OCI-LY1 (cell line): ENCODE data around the gene NDFIP2.

Experiments
- H2AFZ ChIP-seq: fragments of 200-600 bp; sonication (generic), shearing (Covaris generic); 2 replicates; pipeline ENCODE4 v1.6.0; 2014; ENCODE audit warnings: antibody characterized with exemption, mild to moderate bottlenecking, low read length
- H3F3A ChIP-seq: fragments of 200-600 bp; sonication (generic), shearing (Covaris generic); 2 replicates; pipeline ENCODE4 v1.6.0; 2014; ENCODE audit warnings: mild to moderate bottlenecking, antibody characterized with exemption, low read length, moderate library complexity; ENCODE audit not compliant: insufficient read depth
- H3K27ac ChIP-seq: fragments of 200-600 bp; sonication (generic); 2 replicates; pipeline ENCODE4 v1.5.1; 2014; ENCODE audit warnings: low read length, mixed run types, mild to moderate bottlenecking, low read depth; ENCODE audit not compliant: poor library complexity, severe bottlenecking
- H3K27me3 ChIP-seq: fragments of 200-600 bp; sonication (generic); 2 replicates; pipeline ENCODE4 v1.6.0; 2014; ENCODE audit warnings: antibody characterized with exemption, mild to moderate bottlenecking, low read length, moderate library complexity; ENCODE audit not compliant: insufficient read depth
- H3K36me3 ChIP-seq: fragments of 200-600 bp; sonication (generic); 2 replicates; pipeline ENCODE4 v1.6.1; 2014; ENCODE audit warnings: mild to moderate bottlenecking, antibody characterized with exemption, low read length, moderate library complexity, mixed read lengths; ENCODE audit not compliant: insufficient read depth
- H3K4me1 ChIP-seq: fragments of 200-600 bp; sonication (generic); 2 replicates; pipeline ENCODE4 v1.5.1; 2014; ENCODE audit warnings: mild to moderate bottlenecking, low read length, moderate library complexity; ENCODE audit not compliant: insufficient read depth, severe bottlenecking
- H3K4me2 ChIP-seq: fragments of 200-600 bp; sonication (generic), shearing (Covaris generic); 2 replicates; pipeline ENCODE4 v1.6.1; 2014; ENCODE audit warnings: low read length
- H3K4me3 ChIP-seq: fragments of 200-600 bp; sonication (generic); 2 replicates; pipeline ENCODE4 v1.5.1; 2014; ENCODE audit warnings: low read length, low read depth, mild to moderate bottlenecking, mixed read lengths; ENCODE audit not compliant: poor library complexity, severe bottlenecking
- H3K79me2 ChIP-seq: fragments of 200-600 bp; shearing (Covaris generic); 2 replicates; pipeline ENCODE4 v1.6.1; 2016; ENCODE audit warnings: mixed run types, low read length, mixed read lengths; ENCODE audit not compliant: insufficient read depth
- H3K9ac ChIP-seq: fragments of 200-600 bp; sonication (generic), shearing (Covaris generic); 2 replicates; pipeline ENCODE4 v1.6.1; 2014; ENCODE audit warnings: mild to moderate bottlenecking, low read length, mixed read lengths
- H3K9me2 ChIP-seq: fragments of 200-600 bp; sonication (generic), shearing (Covaris generic); 2 replicates; pipeline ENCODE4 v1.6.1; 2014; ENCODE audit warnings: low read depth, mild to moderate bottlenecking, low read length, mixed read lengths
- H3K9me3 ChIP-seq: fragments of 200-600 bp; shearing (Covaris generic); 2 replicates; pipeline ENCODE4 v1.6.1; 2014; ENCODE audit warnings: low read length, mixed read lengths
- H4K20me1 ChIP-seq: fragments of 200-600 bp; sonication (generic), shearing (Covaris generic); 2 replicates; pipeline ENCODE4 v1.6.0; 2016; ENCODE audit warnings: mild to moderate bottlenecking, low read length; ENCODE audit not compliant: insufficient read depth
- EZH2 ChIP-seq: fragments of 200-600 bp; sonication (generic), shearing (Covaris generic); IDR thresholded peaks from 2 replicates; pipeline ENCODE4 v1.8.0; 2017; ENCODE audit warnings: borderline replicate concordance, mixed run types, mild to moderate bottlenecking, antibody characterized with exemption, low read length, moderate library complexity, mixed read lengths
- TF ChIP-seq, protein P1 (sequence below): fragments of 200-600 bp; sonication (generic), shearing (Covaris generic); IDR thresholded peaks from 2 replicates; pipeline ENCODE4 v1.5.1; 2017; ENCODE audit warnings: mild to moderate bottlenecking, antibody characterized with exemption, low read length, moderate library complexity, mixed read lengths

The NDFIP2 gene

DNA sequence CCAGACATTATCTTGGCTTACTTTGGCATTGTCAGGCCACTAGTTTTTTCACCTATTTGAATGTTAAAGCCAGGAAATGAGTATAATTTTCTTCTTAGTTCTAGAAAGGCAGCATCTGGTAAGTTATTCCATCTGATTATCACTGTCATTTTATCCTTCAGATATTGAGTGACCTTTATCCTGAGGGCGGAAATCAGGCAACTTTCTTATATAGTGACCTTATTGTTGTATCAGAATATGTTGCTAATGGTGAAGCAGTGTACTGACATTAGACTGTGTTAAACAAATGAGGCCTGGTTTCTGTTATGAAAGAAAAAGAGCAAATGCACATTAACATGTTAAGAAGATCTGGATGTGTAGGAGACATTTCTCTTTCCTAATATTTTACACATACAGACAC lies 5.4 kb upstream of the NDFIP2 start:
- Histone ChIP-seq H3K4me2 (no peak overlapping the region), H4K20me1 (no peaks in the 10 kb centered on the region), H3K4me3 (no peak overlapping the region), H2AFZ (no peak overlapping the region), H3K36me3 (no peaks in the 10 kb centered on the region), H3K4me1 (peaks cover 2% of the 10 kb centered on the region), H3K27ac (no peak overlapping the region), H3K9me2 (no peaks in the 10 kb centered on the region), H3F3A (no peaks in the 10 kb centered on the region), H3K9me3 (no peaks in the 10 kb centered on the region), H3K27me3 (no peaks in the 10 kb centered on the region), H3K9ac (no peak overlapping the region), H3K79me2 (no peaks in the 10 kb centered on the region)
- TF ChIP-seq EZH2, result no peak
- TF ChIP-seq, protein P1, sequence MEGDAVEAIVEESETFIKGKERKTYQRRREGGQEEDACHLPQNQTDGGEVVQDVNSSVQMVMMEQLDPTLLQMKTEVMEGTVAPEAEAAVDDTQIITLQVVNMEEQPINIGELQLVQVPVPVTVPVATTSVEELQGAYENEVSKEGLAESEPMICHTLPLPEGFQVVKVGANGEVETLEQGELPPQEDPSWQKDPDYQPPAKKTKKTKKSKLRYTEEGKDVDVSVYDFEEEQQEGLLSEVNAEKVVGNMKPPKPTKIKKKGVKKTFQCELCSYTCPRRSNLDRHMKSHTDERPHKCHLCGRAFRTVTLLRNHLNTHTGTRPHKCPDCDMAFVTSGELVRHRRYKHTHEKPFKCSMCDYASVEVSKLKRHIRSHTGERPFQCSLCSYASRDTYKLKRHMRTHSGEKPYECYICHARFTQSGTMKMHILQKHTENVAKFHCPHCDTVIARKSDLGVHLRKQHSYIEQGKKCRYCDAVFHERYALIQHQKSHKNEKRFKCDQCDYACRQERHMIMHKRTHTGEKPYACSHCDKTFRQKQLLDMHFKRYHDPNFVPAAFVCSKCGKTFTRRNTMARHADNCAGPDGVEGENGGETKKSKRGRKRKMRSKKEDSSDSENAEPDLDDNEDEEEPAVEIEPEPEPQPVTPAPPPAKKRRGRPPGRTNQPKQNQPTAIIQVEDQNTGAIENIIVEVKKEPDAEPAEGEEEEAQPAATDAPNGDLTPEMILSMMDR, result no peak

DNA sequence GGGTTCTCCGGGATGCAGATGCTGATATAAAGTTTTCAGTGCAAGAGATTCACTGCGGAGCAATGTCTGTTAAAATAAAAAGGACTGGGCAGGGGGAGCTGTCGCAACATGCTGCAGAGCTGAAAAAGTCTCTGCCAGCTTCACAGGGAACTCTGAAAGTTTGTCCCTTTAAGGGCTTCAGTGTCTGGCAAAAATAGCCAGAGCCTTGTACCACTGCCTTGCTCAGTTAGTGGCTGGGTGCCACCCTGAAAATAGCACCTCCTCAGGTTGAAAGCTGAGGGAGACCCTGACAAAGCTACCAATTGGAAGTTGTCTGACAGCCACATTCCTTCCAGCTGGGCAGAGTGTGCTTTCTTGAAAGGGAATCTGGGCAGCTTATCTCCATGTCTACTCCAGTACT lies 3.0 kb upstream of the NDFIP2 start:
- Histone ChIP-seq H3K9ac (no peak overlapping the region), H3F3A (no peaks in the 10 kb centered on the region), H3K4me1 (peaks cover 18% of the 10 kb centered on the region), H3K9me3 (no peaks in the 10 kb centered on the region), H3K27ac (no peak overlapping the region), H3K27me3 (no peaks in the 10 kb centered on the region), H3K4me2 (no peak overlapping the region), H2AFZ (no peak overlapping the region), H3K79me2 (peaks cover 11% of the 10 kb centered on the region), H3K36me3 (no peaks in the 10 kb centered on the region), H3K4me3 (no peak overlapping the region), H3K9me2 (no peaks in the 10 kb centered on the region), H4K20me1 (no peaks in the 10 kb centered on the region)
- TF ChIP-seq, protein P1, result no peak
- no peak for TF ChIP-seq EZH2

DNA sequence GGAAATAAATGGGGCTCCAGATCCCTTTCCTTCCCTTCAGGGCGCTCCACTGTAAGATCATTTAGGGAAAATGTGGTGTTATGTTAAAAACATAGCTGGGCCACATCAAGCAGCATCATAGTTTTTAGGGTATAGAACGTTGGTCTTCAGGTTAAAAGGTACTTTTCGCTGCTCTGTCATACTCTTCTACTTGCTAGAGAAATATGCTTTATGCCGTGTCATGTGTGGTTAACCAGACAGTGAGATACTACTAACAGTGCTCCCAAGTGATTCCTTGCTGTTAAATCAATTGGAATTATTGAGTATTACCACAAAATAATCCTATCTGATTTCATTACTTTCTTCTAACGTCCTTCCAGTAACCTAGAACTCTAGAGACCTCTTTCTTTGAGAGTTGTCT lies 1.1 kb upstream of the NDFIP2 start:
- Histone ChIP-seq H2AFZ (no peak overlapping the region), H3K4me2 (no peak overlapping the region)

More for the DNA sequence above, 1.1 kb upstream of the NDFIP2 start:
- H4K20me1 ChIP-seq, result no peaks in the 10 kb centered on the region
- H3K4me1 ChIP-seq, result peaks cover 25% of the 10 kb centered on the region
- H3K4me3 ChIP-seq, result no peak overlapping the region
- H3K9me3 ChIP-seq, result no peaks in the 10 kb centered on the region
- H3K9ac ChIP-seq, result no peak overlapping the region
- peaks cover 15% of the 10 kb centered on the region for H3K79me2 ChIP-seq
- no peak for TF ChIP-seq EZH2
- TF ChIP-seq, protein P1, result no peak
- H3K9me2 ChIP-seq, result no peaks in the 10 kb centered on the region
- H3K27ac ChIP-seq, result no peak overlapping the region
- H3K36me3 ChIP-seq, result no peaks in the 10 kb centered on the region
- no peaks in the 10 kb centered on the region for H3F3A ChIP-seq
- no peaks in the 10 kb centered on the region for H3K27me3 ChIP-seq
